ENCODE results near the gene ATP8B3. TPM values are rescaled to one million over a fixed set of nuclear protein-coding genes. Genes with fewer than 3 reads are reported as not detected.

ATP8B3 gene
- total and polyA plus RNA-seq, 9 of the 15 experiments (the other 6 are each of a cell fraction or from before 2014, with no cell fraction given), result 1.2 to 12.3 (median 3.8) TPM

GRCh38 chr19:1747285-1748114 is 64.6 kb downstream of the ATP8B3 start (continued):
- no peak for TF ChIP-seq FOXO4 (CRISPR knock-in tag; IDR thresholded peaks at IDR 0.05)
- no peak for TF ChIP-seq IRF1 (CRISPR knock-in tag; IDR thresholded peaks at IDR 0.05; ENCODE audit: borderline replicate concordance)
- peak; percentile 4; the same call in 1 of the 2 replicates for TF ChIP-seq TCF3 (CRISPR knock-in tag; IDR thresholded peaks at IDR 0.05)
- TF ChIP-seq SAFB2 (IDR thresholded peaks at IDR 0.05; ENCODE audit: borderline replicate concordance, low read depth, low read length, severe bottlenecking), result no peak
- TF ChIP-seq THAP12 (CRISPR knock-in tag; IDR thresholded peaks at IDR 0.05), result no peak
- no peak; a peak in 2 of 4 replicates for TF ChIP-seq TBL1XR1 (IDR thresholded peaks at IDR 0.05; ENCODE audit: low read length in 2 of 2)
- TF ChIP-seq ZBTB7A (IDR thresholded peaks at IDR 0.05; ENCODE audit: borderline replicate concordance, control insufficient read depth, low read depth, low read length), result peak; percentile 73
- no peak for TF ChIP-seq CXXC5 (CRISPR knock-in tag; IDR thresholded peaks at IDR 0.05)
- TF ChIP-seq CCAR2 (IDR thresholded peaks at IDR 0.05; ENCODE audit: low read depth, low read length), result no peak
